ENCODE data around the gene LPP. TPM values are rescaled to one million over a fixed set of nuclear protein-coding genes. Genes with fewer than 3 reads are reported as not detected.

The LPP gene
- polyA plus RNA-seq, 1 experiment = 60.0 TPM

DNA sequence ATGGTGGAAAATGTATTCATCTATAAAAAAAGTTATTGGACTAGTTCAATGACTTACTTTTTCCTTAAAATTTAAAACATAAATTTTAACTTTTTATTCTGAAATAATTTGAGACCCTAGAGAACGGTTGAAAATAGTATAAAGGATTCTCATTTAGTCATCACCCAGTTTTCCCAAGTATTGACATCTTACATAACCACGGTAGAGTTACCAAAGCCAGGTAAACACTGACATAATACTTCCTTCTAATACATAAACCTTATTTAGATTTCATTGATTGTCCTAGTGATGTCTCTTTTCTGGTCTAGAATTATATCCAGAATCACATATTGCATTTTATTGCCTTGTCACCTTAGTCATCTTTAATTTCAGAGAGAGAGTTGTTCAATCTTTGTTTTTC, 319.1 kb downstream of the LPP start:
- Histone ChIP-seq H3K27me3 (ENCODE audit: control insufficient read depth, insufficient read depth, low read length) (no peaks in the 10 kb centered on the region), H3K4me3 (ENCODE audit: low read depth, low read length) (no peak overlapping the region), H3K36me3 (ENCODE audit: control insufficient read depth, insufficient read depth, low read length) (no peaks in the 10 kb centered on the region)
- no peak for DNase-seq (ENCODE audit: low read depth)
- CTCF ChIA-PET = interaction anchor here (1.6 kb wide), 1 partner anchor 34 kb away, joined by 4 read pairs; no protein-coding TSS in a partner anchor
- TF ChIP-seq, protein P1, sequence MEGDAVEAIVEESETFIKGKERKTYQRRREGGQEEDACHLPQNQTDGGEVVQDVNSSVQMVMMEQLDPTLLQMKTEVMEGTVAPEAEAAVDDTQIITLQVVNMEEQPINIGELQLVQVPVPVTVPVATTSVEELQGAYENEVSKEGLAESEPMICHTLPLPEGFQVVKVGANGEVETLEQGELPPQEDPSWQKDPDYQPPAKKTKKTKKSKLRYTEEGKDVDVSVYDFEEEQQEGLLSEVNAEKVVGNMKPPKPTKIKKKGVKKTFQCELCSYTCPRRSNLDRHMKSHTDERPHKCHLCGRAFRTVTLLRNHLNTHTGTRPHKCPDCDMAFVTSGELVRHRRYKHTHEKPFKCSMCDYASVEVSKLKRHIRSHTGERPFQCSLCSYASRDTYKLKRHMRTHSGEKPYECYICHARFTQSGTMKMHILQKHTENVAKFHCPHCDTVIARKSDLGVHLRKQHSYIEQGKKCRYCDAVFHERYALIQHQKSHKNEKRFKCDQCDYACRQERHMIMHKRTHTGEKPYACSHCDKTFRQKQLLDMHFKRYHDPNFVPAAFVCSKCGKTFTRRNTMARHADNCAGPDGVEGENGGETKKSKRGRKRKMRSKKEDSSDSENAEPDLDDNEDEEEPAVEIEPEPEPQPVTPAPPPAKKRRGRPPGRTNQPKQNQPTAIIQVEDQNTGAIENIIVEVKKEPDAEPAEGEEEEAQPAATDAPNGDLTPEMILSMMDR (IDR thresholded peaks at IDR 0.05; ENCODE audit: insufficient read depth, low read depth, low read length) = no peak
- POLR2A ChIA-PET = no interaction called here

DNA sequence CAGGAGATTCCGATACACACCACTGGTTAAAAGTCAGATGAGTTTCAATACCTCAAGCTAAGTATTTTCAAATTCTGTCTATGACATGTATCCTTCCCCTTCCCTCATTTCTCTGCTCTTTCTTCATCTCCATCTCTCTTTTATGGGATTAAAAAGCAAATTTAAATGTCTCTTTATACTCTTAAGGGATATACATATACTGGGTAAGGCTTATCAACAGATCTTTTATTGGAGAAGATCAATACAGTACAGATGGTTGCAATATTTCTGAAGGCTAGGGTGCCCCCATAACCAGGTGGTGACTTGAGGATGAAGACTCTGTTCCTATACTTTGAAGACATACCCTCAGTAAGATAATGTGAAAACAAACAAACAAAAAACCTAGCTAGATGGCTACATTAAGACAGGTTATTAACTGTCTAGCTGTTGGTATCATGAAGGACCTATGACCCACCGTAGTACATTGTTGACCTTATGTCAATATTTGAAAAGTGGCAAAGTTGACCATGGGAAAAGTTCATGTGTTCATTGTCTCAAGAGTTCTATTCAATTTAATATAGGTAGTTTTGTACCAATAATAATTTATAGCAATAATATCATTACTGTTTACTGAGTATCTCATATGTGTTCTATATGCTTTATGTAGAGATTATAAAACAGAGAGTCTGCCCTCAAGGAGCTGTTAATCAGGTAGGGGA, 319.8 kb downstream of the LPP start:
- TF ChIP-seq, protein P1 (IDR thresholded peaks at IDR 0.05; ENCODE audit: insufficient read depth, low read depth, low read length) = no peak
- DNase-seq (ENCODE audit: low read depth) = no peak
- ChIA-PET POLR2A (no interaction called here), CTCF (interaction anchor here (0.5 to 1.6 kb wide), 3 partner anchors 11 to 733 kb away, joined by 3 to 4 read pairs (median 4); no protein-coding TSS in a partner anchor)
- Histone ChIP-seq H3K36me3 (ENCODE audit: control insufficient read depth, insufficient read depth, low read length) (no peaks in the 10 kb centered on the region), H3K4me3 (ENCODE audit: low read depth, low read length) (no peak overlapping the region), H3K27me3 (ENCODE audit: control insufficient read depth, insufficient read depth, low read length) (no peaks in the 10 kb centered on the region)

DNA sequence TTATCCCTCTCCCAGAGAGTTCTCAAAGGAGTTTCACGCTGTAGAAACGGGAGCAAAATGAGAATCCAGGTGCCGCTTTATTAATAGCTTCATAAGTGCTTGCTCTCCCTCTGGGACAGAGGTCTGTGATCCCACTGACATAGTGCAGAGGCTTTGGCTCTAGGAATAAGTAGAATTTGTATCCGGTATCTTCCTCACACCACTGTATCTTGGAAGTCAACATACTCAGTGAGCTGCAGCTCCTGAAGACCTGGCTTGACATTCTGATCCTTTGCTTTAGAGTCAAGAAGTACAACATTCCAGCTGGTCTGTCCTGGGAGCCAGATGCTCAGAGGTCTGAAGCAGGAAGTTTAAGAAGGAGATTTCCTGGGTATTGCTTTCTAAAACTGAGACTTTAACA, 323.0 kb downstream of the LPP start:
- TF ChIP-seq, protein P1 (IDR thresholded peaks at IDR 0.05; ENCODE audit: insufficient read depth, low read depth, low read length) = no peak
- no peaks in the 10 kb centered on the region for H3K27me3 ChIP-seq (ENCODE audit: control insufficient read depth, insufficient read depth, low read length)
- DNase-seq (ENCODE audit: low read depth) = no peak
- H3K36me3 ChIP-seq (ENCODE audit: control insufficient read depth, insufficient read depth, low read length) = no peaks in the 10 kb centered on the region
- H3K4me3 ChIP-seq (ENCODE audit: low read depth, low read length) = no peak overlapping the region
- ChIA-PET CTCF (interaction anchor here (0.7 to 1.1 kb wide), 3 partner anchors 10 to 115 kb away, joined by 3 read pairs; no protein-coding TSS in a partner anchor), POLR2A (no interaction called here)

DNA sequence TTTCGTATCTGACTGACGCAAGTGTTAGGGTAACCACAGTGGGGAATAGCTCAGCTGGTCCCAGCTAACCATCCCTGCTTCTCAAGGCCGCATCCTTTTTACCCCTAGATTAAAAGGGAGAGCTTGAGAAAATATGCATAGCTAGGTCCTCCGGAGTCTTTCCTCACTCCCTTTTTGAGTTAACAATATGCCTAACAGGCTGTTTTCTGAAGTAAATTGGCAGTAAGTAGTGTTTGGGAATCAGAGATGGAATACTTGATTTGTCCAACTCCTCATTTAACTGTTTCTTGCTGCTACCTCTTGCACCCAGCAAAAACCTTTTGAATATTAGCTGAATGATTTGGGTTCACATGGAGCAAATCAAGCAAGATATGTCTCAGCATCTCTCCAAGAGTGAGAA, 326.1 kb downstream of the LPP start:
- TF ChIP-seq, protein P1 (IDR thresholded peaks at IDR 0.05; ENCODE audit: insufficient read depth, low read depth, low read length) = no peak
- no peak for DNase-seq (ENCODE audit: low read depth)
- H3K36me3 ChIP-seq (ENCODE audit: control insufficient read depth, insufficient read depth, low read length) = no peaks in the 10 kb centered on the region
- no peak overlapping the region for H3K4me3 ChIP-seq (ENCODE audit: low read depth, low read length)
- ChIA-PET CTCF (interaction anchor here (0.7 to 0.8 kb wide), 2 partner anchors 601 to 732 kb away, joined by 4 read pairs; no protein-coding TSS in a partner anchor), POLR2A (no interaction called here)
- no peaks in the 10 kb centered on the region for H3K27me3 ChIP-seq (ENCODE audit: control insufficient read depth, insufficient read depth, low read length)

DNA sequence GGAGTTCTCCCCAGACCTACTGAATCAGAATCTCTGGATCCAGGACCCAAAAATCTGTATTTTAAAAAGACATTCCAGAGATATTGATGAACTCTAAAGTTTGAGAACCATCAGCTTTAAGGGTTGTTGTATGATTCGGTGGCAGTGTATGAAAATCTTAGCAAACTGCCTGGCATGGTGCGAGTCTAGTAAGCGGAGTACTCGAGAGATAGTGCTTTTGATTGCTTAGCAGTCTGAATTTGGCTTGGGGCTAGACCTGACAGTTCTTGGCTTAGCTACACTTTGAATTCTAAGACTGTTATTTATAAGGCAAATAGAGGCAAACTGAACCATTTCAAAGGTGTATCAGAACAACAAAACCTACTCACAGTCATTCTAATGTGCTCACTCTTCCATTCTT, 329.0 kb downstream of the LPP start:
- Histone ChIP-seq H3K27me3 (ENCODE audit: control insufficient read depth, insufficient read depth, low read length) (no peaks in the 10 kb centered on the region), H3K4me3 (ENCODE audit: low read depth, low read length) (no peak overlapping the region), H3K36me3 (ENCODE audit: control insufficient read depth, insufficient read depth, low read length) (0 out of 2 replicates have a peak, but pooled peaks cover 1% of the 10 kb centered on the region)
- TF ChIP-seq, protein P1 (IDR thresholded peaks at IDR 0.05; ENCODE audit: insufficient read depth, low read depth, low read length) = no peak
- no peak for DNase-seq (ENCODE audit: low read depth)
- CTCF ChIA-PET = no interaction called here
- POLR2A ChIA-PET = no interaction called here
